Measurements from ENCODE around the gene NCKAP5L. TPM values are rescaled to one million over a fixed set of nuclear protein-coding genes. Genes with fewer than 3 reads are reported as not detected.

NCKAP5L gene
- total and polyA plus RNA-seq, 9 of the 15 experiments (the other 6 are each of a cell fraction or from before 2014, with no cell fraction given): 0.01 to 14.4 (median 3.7) TPM

DNA sequence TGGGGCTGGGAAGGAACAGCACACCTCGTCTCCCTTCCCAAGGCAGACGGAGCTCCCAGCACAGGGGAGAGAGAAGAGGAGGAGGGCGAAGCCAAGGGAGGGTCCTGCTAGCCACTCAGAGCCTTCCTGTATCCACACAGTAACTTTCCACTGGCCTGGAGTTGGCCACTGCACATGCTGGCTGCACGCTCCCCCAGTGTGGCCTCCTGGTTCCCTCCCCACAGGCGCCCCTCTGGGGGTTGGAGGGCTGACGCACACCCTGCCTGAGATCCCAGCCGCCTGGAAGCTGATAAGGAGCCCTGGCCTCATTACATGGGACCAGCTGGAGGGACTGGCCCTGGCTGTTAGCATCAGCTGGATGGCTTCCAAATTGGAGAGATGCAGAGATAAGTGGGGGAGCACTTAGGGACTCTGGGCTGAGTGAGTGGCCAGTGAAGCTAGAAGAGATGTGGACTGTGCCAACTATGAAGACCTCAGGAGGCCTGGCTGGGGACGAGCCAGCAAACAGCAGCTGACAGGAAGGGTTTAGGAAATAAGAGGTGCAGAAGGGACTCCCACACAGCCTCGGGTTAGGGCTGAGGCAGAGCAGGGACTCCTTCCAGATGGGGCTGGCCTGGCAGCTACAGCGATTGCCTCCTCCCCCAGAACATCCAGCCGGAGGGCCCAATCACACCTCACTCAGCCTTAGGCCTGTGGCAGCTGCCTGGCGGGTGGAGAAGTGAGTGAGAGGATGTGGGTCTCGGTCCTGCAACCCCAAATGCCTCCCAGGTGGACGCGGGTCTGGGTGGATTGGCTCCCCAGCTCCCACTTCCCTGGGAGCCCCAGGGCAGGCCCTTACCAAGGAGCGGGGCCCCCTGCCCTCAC is 41.0 kb upstream of the NCKAP5L start (continued):
- TF ChIP-seq, protein P1, sequence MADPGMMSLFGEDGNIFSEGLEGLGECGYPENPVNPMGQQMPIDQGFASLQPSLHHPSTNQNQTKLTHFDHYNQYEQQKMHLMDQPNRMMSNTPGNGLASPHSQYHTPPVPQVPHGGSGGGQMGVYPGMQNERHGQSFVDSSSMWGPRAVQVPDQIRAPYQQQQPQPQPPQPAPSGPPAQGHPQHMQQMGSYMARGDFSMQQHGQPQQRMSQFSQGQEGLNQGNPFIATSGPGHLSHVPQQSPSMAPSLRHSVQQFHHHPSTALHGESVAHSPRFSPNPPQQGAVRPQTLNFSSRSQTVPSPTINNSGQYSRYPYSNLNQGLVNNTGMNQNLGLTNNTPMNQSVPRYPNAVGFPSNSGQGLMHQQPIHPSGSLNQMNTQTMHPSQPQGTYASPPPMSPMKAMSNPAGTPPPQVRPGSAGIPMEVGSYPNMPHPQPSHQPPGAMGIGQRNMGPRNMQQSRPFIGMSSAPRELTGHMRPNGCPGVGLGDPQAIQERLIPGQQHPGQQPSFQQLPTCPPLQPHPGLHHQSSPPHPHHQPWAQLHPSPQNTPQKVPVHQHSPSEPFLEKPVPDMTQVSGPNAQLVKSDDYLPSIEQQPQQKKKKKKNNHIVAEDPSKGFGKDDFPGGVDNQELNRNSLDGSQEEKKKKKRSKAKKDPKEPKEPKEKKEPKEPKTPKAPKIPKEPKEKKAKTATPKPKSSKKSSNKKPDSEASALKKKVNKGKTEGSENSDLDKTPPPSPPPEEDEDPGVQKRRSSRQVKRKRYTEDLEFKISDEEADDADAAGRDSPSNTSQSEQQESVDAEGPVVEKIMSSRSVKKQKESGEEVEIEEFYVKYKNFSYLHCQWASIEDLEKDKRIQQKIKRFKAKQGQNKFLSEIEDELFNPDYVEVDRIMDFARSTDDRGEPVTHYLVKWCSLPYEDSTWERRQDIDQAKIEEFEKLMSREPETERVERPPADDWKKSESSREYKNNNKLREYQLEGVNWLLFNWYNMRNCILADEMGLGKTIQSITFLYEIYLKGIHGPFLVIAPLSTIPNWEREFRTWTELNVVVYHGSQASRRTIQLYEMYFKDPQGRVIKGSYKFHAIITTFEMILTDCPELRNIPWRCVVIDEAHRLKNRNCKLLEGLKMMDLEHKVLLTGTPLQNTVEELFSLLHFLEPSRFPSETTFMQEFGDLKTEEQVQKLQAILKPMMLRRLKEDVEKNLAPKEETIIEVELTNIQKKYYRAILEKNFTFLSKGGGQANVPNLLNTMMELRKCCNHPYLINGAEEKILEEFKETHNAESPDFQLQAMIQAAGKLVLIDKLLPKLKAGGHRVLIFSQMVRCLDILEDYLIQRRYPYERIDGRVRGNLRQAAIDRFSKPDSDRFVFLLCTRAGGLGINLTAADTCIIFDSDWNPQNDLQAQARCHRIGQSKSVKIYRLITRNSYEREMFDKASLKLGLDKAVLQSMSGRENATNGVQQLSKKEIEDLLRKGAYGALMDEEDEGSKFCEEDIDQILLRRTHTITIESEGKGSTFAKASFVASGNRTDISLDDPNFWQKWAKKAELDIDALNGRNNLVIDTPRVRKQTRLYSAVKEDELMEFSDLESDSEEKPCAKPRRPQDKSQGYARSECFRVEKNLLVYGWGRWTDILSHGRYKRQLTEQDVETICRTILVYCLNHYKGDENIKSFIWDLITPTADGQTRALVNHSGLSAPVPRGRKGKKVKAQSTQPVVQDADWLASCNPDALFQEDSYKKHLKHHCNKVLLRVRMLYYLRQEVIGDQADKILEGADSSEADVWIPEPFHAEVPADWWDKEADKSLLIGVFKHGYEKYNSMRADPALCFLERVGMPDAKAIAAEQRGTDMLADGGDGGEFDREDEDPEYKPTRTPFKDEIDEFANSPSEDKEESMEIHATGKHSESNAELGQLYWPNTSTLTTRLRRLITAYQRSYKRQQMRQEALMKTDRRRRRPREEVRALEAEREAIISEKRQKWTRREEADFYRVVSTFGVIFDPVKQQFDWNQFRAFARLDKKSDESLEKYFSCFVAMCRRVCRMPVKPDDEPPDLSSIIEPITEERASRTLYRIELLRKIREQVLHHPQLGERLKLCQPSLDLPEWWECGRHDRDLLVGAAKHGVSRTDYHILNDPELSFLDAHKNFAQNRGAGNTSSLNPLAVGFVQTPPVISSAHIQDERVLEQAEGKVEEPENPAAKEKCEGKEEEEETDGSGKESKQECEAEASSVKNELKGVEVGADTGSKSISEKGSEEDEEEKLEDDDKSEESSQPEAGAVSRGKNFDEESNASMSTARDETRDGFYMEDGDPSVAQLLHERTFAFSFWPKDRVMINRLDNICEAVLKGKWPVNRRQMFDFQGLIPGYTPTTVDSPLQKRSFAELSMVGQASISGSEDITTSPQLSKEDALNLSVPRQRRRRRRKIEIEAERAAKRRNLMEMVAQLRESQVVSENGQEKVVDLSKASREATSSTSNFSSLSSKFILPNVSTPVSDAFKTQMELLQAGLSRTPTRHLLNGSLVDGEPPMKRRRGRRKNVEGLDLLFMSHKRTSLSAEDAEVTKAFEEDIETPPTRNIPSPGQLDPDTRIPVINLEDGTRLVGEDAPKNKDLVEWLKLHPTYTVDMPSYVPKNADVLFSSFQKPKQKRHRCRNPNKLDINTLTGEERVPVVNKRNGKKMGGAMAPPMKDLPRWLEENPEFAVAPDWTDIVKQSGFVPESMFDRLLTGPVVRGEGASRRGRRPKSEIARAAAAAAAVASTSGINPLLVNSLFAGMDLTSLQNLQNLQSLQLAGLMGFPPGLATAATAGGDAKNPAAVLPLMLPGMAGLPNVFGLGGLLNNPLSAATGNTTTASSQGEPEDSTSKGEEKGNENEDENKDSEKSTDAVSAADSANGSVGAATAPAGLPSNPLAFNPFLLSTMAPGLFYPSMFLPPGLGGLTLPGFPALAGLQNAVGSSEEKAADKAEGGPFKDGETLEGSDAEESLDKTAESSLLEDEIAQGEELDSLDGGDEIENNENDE (IDR thresholded peaks at IDR 0.05; ENCODE audit: low read depth, low read length): no peak
- TF ChIP-seq, protein P2, sequence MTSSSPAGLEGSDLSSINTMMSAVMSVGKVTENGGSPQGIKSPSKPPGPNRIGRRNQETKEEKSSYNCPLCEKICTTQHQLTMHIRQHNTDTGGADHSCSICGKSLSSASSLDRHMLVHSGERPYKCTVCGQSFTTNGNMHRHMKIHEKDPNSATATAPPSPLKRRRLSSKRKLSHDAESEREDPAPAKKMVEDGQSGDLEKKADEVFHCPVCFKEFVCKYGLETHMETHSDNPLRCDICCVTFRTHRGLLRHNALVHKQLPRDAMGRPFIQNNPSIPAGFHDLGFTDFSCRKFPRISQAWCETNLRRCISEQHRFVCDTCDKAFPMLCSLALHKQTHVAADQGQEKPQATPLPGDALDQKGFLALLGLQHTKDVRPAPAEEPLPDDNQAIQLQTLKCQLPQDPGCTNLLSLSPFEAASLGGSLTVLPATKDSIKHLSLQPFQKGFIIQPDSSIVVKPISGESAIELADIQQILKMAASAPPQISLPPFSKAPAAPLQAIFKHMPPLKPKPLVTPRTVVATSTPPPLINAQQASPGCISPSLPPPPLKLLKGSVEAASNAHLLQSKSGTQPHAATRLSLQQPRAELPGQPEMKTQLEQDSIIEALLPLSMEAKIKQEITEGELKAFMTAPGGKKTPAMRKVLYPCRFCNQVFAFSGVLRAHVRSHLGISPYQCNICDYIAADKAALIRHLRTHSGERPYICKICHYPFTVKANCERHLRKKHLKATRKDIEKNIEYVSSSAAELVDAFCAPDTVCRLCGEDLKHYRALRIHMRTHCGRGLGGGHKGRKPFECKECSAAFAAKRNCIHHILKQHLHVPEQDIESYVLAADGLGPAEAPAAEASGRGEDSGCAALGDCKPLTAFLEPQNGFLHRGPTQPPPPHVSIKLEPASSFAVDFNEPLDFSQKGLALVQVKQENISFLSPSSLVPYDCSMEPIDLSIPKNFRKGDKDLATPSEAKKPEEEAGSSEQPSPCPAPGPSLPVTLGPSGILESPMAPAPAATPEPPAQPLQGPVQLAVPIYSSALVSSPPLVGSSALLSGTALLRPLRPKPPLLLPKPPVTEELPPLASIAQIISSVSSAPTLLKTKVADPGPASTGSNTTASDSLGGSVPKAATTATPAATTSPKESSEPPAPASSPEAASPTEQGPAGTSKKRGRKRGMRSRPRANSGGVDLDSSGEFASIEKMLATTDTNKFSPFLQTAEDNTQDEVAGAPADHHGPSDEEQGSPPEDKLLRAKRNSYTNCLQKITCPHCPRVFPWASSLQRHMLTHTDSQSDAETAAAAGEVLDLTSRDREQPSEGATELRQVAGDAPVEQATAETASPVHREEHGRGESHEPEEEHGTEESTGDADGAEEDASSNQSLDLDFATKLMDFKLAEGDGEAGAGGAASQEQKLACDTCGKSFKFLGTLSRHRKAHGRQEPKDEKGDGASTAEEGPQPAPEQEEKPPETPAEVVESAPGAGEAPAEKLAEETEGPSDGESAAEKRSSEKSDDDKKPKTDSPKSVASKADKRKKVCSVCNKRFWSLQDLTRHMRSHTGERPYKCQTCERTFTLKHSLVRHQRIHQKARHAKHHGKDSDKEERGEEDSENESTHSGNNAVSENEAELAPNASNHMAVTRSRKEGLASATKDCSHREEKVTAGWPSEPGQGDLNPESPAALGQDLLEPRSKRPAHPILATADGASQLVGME (CRISPR knock-in tag; IDR thresholded peaks at IDR 0.05): peak; percentile 70
- TF ChIP-seq BRCA1 (IDR thresholded peaks at IDR 0.05): no peak
- TF ChIP-seq BRCA1 (CRISPR knock-in tag; IDR thresholded peaks at IDR 0.05): no peak
- TF ChIP-seq ZNF444 (CRISPR knock-in tag; IDR thresholded peaks at IDR 0.05): peak; percentile 75; the same call in 1 of the 2 replicates
- 0 out of 2 replicates have a peak, but pooled peaks have one; percentile 79 for TF ChIP-seq ZFPM2 (CRISPR knock-in tag; IDR thresholded peaks at IDR 0.05)
- TF ChIP-seq, protein P3, sequence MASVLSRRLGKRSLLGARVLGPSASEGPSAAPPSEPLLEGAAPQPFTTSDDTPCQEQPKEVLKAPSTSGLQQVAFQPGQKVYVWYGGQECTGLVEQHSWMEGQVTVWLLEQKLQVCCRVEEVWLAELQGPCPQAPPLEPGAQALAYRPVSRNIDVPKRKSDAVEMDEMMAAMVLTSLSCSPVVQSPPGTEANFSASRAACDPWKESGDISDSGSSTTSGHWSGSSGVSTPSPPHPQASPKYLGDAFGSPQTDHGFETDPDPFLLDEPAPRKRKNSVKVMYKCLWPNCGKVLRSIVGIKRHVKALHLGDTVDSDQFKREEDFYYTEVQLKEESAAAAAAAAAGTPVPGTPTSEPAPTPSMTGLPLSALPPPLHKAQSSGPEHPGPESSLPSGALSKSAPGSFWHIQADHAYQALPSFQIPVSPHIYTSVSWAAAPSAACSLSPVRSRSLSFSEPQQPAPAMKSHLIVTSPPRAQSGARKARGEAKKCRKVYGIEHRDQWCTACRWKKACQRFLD (CRISPR knock-in tag; IDR thresholded peaks at IDR 0.05): peak; percentile 99

Measured in K562 (cell line).